HepG2 (cell line): ENCODE results near the gene TOB1. TPM values are rescaled to one million over a fixed set of nuclear protein-coding genes. Genes with fewer than 3 reads are reported as not detected.
A peak's percentile ranks its signal among the peaks of the same experiment; 100 is the strongest.

Experiments
- FOXP1 ChIP-seq, 2 experiments: fragments of 450-650 bp in 1 of 2; IDR thresholded peaks; 2 replicates each; pipeline ENCODE4 v1.6.1; 2017 to 2018; ENCODE audit warnings: antibody characterized with exemption in 1 of 2
- NFATC3 ChIP-seq: sonication (generic); formaldehyde crosslinking; IDR thresholded peaks from 2 replicates; pipeline ENCODE4 v1.5.1; 2020; ENCODE audit warnings: mild to moderate bottlenecking, missing genetic modification reagents
- PHF21A ChIP-seq: sonication (generic); formaldehyde crosslinking; IDR thresholded peaks from 2 replicates; pipeline ENCODE4 v1.5.0; 2020; ENCODE audit warnings: mild to moderate bottlenecking, missing genetic modification reagents
- RARG ChIP-seq: sonication (generic); formaldehyde crosslinking; IDR thresholded peaks from 2 replicates; pipeline ENCODE4 v1.4.0; 2020; ENCODE audit warnings: low read depth, mild to moderate bottlenecking, missing genetic modification reagents
- REL ChIP-seq: sonication (generic); formaldehyde crosslinking; conservative IDR thresholded peaks from 2 replicates; pipeline ENCODE4 v1.8.0; 2022; ENCODE audit warnings: mild to moderate bottlenecking, missing genetic modification reagents, moderate library complexity
- TARDBP ChIP-seq: sonication (generic); formaldehyde crosslinking; IDR thresholded peaks from 2 replicates; pipeline ENCODE4 v1.8.0; 2022; ENCODE audit warnings: mild to moderate bottlenecking, missing genetic modification reagents
- TCF7 ChIP-seq: sonication (generic); IDR thresholded peaks from 2 replicates; pipeline ENCODE4 v1.6.1; 2016; ENCODE audit warnings: antibody characterized with exemption, low read depth
- TEAD3 ChIP-seq: optimal IDR thresholded peaks from 2 replicates; pipeline ENCODE3; 2016; ENCODE audit warnings: borderline replicate concordance
- YEATS4 ChIP-seq: sonication (generic); formaldehyde crosslinking; IDR thresholded peaks from 2 replicates; pipeline ENCODE4 v1.4.0; 2020; ENCODE audit warnings: missing genetic modification reagents, borderline replicate concordance
- ZNF777 ChIP-seq: sonication (generic); formaldehyde crosslinking; IDR thresholded peaks from 2 replicates; pipeline ENCODE4 v1.4.0; 2020; ENCODE audit warnings: missing genetic modification reagents
- ZNF841 ChIP-seq: sonication (generic); formaldehyde crosslinking; IDR thresholded peaks from 2 replicates; pipeline ENCODE4 v1.8.1; 2023; ENCODE audit warnings: missing genetic modification reagents, borderline replicate concordance
- ZSCAN30 ChIP-seq: sonication (generic); formaldehyde crosslinking; IDR thresholded peaks from 2 replicates; pipeline ENCODE4 v1.5.0; 2020; ENCODE audit warnings: mild to moderate bottlenecking, missing genetic modification reagents
- ZZZ3 ChIP-seq: sonication (generic); formaldehyde crosslinking; IDR thresholded peaks from 2 replicates; pipeline ENCODE4 v1.4.0; 2020; ENCODE audit warnings: missing genetic modification reagents, mild to moderate bottlenecking, borderline replicate concordance
- polyA plus RNA-seq, 8 experiments: library from polyadenylated mRNA; depleted of rRNA in 3 of 8; stranded (reverse) in 7 of 8; unstranded in 1 of 8; fragments of >200 nt; fragmentation: Illumina TruSeq in 4 of 8; extraction: Trizol in 4 of 8; gene quantifications; 2 replicates each; pipeline versions ENCODE4 v1.2.1 to v1.2.3, GENCODE V29; 2011 to 2016; ENCODE audit warnings: low read depth in 4 of 8, missing spikeins in 1 of 8, mixed read lengths in 1 of 8; ENCODE audit not compliant: insufficient read depth in 1 of 8
- total RNA-seq, 5 experiments: library from RNA; depleted of rRNA; stranded (reverse); fragments of >200 nt; fragmentation: Illumina TruSeq; extraction: Trizol; gene quantifications; 2 replicates each; pipeline ENCODE4 v1.2.3, GENCODE V29; 2016; ENCODE audit warnings: low read depth in 1 of 5
- TF ChIP-seq, protein P1 (sequence below): sonication (generic); formaldehyde crosslinking; IDR thresholded peaks from 2 replicates; pipeline ENCODE4 v1.4.0; 2020; ENCODE audit warnings: missing genetic modification reagents
- TF ChIP-seq, protein P2 (sequence below): sonication (generic); formaldehyde crosslinking; IDR thresholded peaks from 2 replicates; pipeline ENCODE4 v1.9.0; 2021; ENCODE audit warnings: missing genetic modification reagents, borderline replicate concordance
- TF ChIP-seq, protein P3 (sequence below): sonication (generic); formaldehyde crosslinking; IDR thresholded peaks from 2 replicates; pipeline ENCODE4 v1.4.0; 2020; ENCODE audit warnings: missing genetic modification reagents
- TF ChIP-seq, protein P4 (sequence below): sonication (generic); formaldehyde crosslinking; IDR thresholded peaks from 2 replicates; pipeline ENCODE4 v1.9.0; 2021; ENCODE audit warnings: mild to moderate bottlenecking, missing genetic modification reagents

TOB1 gene
- total and polyA plus RNA-seq, 2 of the 13 experiments (the other 11 are each of a cell fraction or from before 2014, with no cell fraction given): 21.9 to 57.7 TPM

DNA sequence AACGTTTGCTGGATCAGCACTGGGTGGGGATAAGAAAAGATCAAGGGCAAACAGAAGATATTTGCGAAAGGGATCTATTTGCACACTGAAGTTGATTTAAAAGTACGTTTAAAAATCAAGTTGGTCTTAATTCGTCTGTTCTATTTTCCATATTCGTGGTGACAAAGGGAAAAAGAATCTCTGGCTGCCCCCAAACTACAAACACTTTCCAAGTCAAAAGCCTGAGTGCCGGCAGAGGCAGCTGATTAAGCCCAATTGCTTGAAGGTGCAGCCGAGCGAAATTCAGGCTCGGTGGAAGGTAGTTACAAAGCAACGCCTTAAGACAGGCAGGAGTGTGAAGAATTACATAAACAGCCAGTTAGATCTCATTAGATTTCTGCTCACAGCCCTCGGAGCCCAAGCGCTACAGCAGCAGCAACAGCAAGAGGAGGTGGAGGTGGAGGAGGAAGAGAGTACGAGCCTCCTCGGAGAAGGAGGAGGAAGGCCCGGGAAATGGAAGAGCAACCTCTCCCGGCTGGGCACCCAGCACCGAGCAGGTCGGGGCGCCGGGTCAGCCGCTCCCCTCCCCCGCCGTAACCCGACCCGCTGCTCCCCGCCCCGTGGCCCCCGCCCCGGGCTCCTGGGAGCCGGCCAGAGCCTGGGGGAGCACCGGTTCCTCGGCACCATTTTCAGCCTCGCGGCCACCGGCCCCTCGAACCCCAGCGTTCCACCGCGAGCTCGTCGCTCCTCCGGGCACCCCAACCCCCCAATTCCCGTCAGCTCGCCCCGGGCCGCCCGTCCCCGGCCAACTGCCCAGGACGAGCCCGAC is 890 bp downstream of the TOB1 start (continued):
- TF ChIP-seq FOXP1 (IDR thresholded peaks at IDR 0.05): no peak
- no peak; the same call in 1 of the 2 replicates for TF ChIP-seq FOXP1 (CRISPR knock-in tag; IDR thresholded peaks at IDR 0.05)
- peak; percentile 44; the same call in 1 of the 2 replicates for TF ChIP-seq TCF7
- TF ChIP-seq, protein P1, sequence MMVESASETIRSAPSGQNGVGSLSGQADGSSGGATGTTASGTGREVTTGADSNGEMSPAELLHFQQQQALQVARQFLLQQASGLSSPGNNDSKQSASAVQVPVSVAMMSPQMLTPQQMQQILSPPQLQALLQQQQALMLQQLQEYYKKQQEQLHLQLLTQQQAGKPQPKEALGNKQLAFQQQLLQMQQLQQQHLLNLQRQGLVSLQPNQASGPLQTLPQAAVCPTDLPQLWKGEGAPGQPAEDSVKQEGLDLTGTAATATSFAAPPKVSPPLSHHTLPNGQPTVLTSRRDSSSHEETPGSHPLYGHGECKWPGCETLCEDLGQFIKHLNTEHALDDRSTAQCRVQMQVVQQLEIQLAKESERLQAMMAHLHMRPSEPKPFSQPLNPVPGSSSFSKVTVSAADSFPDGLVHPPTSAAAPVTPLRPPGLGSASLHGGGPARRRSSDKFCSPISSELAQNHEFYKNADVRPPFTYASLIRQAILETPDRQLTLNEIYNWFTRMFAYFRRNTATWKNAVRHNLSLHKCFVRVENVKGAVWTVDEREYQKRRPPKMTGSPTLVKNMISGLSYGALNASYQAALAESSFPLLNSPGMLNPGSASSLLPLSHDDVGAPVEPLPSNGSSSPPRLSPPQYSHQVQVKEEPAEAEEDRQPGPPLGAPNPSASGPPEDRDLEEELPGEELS: peak; percentile 38; the same call in 1 of the 2 replicates
- TF ChIP-seq RARG: peak; percentile 27; the same call in 1 of the 2 replicates
- TF ChIP-seq, protein P2, sequence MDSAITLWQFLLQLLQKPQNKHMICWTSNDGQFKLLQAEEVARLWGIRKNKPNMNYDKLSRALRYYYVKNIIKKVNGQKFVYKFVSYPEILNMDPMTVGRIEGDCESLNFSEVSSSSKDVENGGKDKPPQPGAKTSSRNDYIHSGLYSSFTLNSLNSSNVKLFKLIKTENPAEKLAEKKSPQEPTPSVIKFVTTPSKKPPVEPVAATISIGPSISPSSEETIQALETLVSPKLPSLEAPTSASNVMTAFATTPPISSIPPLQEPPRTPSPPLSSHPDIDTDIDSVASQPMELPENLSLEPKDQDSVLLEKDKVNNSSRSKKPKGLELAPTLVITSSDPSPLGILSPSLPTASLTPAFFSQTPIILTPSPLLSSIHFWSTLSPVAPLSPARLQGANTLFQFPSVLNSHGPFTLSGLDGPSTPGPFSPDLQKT (CRISPR knock-in tag): no peak
- no peak for TF ChIP-seq ZNF777 (CRISPR knock-in tag)
- TF ChIP-seq ZZZ3 (CRISPR knock-in tag): no peak
- TF ChIP-seq ZSCAN30: no peak
- no peak for TF ChIP-seq NFATC3 (CRISPR knock-in tag)
- 0 out of 2 replicates have a peak, but pooled peaks have one; percentile 36 for TF ChIP-seq ZNF841 (CRISPR knock-in tag)
- TF ChIP-seq, protein P3, sequence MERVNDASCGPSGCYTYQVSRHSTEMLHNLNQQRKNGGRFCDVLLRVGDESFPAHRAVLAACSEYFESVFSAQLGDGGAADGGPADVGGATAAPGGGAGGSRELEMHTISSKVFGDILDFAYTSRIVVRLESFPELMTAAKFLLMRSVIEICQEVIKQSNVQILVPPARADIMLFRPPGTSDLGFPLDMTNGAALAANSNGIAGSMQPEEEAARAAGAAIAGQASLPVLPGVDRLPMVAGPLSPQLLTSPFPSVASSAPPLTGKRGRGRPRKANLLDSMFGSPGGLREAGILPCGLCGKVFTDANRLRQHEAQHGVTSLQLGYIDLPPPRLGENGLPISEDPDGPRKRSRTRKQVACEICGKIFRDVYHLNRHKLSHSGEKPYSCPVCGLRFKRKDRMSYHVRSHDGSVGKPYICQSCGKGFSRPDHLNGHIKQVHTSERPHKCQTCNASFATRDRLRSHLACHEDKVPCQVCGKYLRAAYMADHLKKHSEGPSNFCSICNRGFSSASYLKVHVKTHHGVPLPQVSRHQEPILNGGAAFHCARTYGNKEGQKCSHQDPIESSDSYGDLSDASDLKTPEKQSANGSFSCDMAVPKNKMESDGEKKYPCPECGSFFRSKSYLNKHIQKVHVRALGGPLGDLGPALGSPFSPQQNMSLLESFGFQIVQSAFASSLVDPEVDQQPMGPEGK (CRISPR knock-in tag): peak; percentile 85
- no peak for TF ChIP-seq PHF21A
- TF ChIP-seq TEAD3: peak; percentile 33
- peak; percentile 47; the same call in 1 of the 2 replicates for TF ChIP-seq TARDBP (CRISPR knock-in tag)
- TF ChIP-seq, protein P4, sequence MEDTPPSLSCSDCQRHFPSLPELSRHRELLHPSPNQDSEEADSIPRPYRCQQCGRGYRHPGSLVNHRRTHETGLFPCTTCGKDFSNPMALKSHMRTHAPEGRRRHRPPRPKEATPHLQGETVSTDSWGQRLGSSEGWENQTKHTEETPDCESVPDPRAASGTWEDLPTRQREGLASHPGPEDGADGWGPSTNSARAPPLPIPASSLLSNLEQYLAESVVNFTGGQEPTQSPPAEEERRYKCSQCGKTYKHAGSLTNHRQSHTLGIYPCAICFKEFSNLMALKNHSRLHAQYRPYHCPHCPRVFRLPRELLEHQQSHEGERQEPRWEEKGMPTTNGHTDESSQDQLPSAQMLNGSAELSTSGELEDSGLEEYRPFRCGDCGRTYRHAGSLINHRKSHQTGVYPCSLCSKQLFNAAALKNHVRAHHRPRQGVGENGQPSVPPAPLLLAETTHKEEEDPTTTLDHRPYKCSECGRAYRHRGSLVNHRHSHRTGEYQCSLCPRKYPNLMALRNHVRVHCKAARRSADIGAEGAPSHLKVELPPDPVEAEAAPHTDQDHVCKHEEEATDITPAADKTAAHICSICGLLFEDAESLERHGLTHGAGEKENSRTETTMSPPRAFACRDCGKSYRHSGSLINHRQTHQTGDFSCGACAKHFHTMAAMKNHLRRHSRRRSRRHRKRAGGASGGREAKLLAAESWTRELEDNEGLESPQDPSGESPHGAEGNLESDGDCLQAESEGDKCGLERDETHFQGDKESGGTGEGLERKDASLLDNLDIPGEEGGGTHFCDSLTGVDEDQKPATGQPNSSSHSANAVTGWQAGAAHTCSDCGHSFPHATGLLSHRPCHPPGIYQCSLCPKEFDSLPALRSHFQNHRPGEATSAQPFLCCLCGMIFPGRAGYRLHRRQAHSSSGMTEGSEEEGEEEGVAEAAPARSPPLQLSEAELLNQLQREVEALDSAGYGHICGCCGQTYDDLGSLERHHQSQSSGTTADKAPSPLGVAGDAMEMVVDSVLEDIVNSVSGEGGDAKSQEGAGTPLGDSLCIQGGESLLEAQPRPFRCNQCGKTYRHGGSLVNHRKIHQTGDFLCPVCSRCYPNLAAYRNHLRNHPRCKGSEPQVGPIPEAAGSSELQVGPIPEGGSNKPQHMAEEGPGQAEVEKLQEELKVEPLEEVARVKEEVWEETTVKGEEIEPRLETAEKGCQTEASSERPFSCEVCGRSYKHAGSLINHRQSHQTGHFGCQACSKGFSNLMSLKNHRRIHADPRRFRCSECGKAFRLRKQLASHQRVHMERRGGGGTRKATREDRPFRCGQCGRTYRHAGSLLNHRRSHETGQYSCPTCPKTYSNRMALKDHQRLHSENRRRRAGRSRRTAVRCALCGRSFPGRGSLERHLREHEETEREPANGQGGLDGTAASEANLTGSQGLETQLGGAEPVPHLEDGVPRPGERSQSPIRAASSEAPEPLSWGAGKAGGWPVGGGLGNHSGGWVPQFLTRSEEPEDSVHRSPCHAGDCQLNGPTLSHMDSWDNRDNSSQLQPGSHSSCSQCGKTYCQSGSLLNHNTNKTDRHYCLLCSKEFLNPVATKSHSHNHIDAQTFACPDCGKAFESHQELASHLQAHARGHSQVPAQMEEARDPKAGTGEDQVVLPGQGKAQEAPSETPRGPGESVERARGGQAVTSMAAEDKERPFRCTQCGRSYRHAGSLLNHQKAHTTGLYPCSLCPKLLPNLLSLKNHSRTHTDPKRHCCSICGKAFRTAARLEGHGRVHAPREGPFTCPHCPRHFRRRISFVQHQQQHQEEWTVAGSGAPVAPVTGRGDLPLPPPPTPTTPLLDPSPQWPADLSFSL (CRISPR knock-in tag): no peak
- TF ChIP-seq YEATS4: peak; percentile 50; the same call in 1 of the 2 replicates
- 0 out of 2 replicates have a peak, but pooled peaks have one; percentile 39 for TF ChIP-seq REL (CRISPR knock-in tag)
